Measurements from ENCODE around the gene UQCRC1.

- TF ChIP-seq MAX (IDR thresholded peaks at IDR 0.05) (no peak), CTCF (IDR thresholded peaks at IDR 0.05) (no peak), SMC3 (IDR thresholded peaks at IDR 0.05) (no peak), EP300 (IDR thresholded peaks at IDR 0.05) (no peak), NFE2L2 (conservative IDR thresholded peaks at IDR 0.05; ENCODE audit: low read length) (no peak), POLR2A (IDR thresholded peaks at IDR 0.05; ENCODE audit: low read length) (no peak), ELK1 (IDR thresholded peaks at IDR 0.05; ENCODE audit: low read depth, low read length) (no peak), HMGXB4 (CRISPR knock-in tag; IDR thresholded peaks at IDR 0.05; ENCODE audit: borderline replicate concordance) (no peak), CBX8 (IDR thresholded peaks at IDR 0.05) (no peak), CHD2 (IDR thresholded peaks at IDR 0.05; ENCODE audit: low read length, partially characterized antibody) (no peak), E2F6 (IDR thresholded peaks at IDR 0.05; ENCODE audit: borderline replicate concordance, low read depth) (no peak)
These were observed 23.8 kb upstream of the UQCRC1 start for GRCh38 chr3:48633256-48633655.

Measured in A549 (cell line).